ENCODE results near the gene HSD17B2.
"Not testable (repeated sequence)": the region's sequence is repeated elsewhere in the genome, so short reads cannot be mapped to it uniquely, and the experiment has no call there.

Gene HSD17B2, protein sequence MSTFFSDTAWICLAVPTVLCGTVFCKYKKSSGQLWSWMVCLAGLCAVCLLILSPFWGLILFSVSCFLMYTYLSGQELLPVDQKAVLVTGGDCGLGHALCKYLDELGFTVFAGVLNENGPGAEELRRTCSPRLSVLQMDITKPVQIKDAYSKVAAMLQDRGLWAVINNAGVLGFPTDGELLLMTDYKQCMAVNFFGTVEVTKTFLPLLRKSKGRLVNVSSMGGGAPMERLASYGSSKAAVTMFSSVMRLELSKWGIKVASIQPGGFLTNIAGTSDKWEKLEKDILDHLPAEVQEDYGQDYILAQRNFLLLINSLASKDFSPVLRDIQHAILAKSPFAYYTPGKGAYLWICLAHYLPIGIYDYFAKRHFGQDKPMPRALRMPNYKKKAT

DNA sequence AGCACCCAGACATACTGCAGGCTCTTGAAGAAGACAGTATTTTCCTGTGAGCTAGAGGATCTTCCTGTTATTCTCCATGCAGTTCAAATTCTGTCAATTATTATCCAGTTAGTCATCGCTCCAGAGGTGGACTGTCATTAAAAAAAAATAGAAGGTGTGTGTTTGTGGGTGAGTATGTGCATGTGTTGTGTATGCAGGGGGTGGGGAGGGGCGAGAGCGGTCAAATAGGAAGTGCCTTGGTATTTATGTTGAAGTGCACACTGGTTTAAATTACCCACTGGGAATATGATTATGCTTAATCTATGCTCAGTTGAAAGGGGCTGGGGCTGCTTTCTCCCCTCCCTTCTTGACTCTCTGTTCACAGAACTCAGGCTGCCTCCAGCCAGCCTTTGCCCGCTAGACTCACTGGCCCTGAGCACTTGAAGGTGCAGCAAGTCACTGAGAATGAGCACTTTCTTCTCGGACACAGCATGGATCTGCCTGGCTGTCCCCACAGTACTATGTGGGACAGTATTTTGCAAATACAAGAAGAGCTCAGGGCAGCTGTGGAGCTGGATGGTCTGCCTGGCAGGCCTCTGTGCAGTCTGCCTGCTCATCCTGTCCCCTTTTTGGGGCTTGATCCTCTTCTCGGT, at the start of gene HSD17B2:
Gene HSD17B2 (plus strand): TSS at position 273 of the 632 bp plus-strand sequence. CDS start 172 bp downstream, at position 445.
- no peak for DNase-seq

DNA sequence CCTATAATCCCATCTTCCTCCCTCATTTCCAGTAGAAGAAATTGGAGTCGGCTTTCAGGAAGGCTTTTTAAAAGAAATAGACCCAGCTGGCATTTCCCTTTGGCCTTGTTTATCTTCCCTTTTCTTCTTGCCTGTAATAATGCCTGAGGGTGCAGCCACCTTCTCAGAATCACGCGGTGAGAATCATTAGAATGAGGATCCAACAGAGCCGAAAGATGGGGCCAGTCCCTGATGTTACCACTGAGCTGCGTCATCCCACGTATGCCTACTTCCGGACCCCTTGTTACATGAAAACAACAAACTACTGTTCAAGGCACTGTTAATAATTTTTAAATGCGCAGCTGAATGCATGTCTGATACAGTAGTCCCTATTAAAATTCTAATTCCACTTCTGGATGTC, 47.9 kb upstream of the HSD17B2 start:
- no peak for DNase-seq

DNA sequence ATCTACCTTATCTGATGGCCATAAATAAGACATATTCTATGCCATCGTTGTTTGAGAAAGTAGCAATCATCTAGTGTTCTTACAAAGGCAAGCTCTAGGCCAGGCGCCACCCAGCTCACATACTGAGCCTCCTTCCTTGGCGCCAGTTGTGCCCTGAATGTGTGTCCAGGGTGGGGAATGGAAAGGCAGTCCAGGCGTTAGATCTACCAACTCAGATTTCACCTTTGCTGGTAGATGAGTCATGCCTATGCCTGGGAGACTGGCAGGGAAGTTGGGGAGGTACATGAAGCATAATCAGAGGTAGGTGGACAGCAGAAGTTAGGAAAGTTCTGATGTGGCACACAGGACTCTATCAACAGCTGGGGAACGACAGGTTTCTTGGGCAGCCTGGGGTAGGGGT, 47.3 kb upstream of the HSD17B2 start:
- DNase-seq, result no peak

DNA sequence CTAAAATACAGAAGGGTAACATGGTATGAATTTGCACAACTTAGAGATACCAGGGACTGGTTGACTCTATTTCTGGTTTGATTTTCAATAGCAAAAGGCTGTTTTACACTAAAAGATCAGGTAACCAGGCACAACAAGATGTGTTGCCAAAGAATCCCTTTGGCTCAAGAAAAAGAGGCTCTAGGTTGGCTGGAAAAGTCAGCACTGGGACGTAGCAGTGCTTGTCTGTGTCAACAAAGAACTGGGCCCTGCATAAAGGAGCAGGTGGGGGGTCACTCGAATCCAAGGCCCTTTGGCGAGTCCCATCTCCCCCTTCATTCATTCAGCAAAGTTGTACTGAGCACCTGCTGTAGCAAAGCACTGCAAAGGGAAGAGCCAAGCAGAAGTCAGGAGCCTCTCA, 42.2 kb upstream of the HSD17B2 start:
- no peak for DNase-seq

DNA sequence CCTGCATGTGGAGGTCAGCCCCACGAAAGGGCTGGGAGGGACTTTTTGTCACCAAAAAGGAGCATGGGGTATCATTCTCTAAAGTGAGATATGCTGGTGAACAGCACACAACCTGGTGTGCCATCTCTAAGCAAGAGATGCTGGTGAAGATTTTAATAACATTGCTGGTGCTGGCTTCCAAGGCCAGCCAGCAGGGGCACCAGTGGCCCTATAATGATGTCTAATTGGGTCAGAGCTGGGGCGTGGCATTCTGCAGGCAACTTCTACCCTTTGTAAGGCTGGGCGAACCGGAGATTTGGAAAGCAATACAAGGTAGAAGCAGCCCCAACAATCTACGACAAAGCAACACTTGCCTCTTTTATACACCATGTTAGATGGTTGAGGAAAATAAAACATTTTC, 40.6 kb upstream of the HSD17B2 start:
- no peak for DNase-seq

DNA sequence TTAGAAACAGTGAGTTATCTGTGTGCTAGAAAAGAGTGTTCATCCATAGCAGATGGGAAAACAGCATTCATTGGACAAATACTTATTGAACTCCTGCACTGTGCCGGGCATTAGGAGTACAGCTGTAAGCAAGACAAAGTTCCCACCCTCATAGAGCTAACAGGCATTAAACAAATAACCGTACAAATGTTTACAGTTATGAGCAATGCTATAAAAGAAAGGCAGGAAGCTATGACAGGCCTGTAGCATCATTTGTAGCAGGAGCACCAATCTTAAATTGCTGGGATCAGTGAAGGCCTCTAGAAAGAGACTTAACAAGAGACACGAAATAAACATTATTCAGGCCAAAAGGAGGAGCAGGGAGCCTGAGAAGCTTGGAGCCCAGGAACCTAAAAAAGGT, 39.4 kb upstream of the HSD17B2 start:
- no peak for DNase-seq

DNA sequence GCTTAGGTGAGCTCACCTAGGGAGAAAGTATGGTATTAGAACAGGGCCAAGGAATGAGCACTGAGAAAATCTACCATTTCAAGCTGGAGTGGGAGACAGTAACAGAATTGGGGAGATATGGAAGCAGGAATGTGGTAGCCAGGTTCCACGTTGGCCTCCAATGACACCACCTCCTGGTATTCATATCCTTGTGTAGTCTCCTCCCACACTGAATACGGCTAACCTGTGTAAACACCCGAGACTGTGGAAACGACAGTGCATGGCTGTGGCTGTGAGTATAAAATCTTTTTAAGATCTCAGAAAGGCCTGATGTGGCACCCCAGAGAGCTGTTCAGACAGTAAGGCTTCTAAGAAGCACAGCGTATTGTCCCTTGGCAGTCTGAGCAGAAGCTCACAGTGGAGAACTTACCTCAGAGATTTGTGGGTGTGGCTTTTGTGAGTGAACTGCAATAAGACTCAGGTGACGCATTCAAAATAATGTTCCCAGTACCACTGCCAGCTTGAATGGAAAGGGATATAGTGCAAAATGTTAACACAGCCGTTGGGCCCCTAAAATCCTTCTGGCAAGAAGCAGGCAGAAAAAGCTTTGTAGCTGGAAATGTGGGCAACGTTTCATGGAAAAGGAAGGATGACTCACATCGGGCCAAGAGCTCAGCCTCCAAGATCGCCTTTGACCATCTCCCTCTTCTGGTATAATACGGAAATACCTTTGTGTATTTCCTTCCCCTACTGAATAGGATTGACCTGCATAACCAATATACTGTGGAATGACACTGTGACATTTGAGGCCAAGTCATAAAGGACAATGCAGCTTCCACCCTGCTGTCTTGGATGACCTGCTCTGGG, 38.2 kb upstream of the HSD17B2 start:
- DNase-seq, result peak; percentile 70

DNA sequence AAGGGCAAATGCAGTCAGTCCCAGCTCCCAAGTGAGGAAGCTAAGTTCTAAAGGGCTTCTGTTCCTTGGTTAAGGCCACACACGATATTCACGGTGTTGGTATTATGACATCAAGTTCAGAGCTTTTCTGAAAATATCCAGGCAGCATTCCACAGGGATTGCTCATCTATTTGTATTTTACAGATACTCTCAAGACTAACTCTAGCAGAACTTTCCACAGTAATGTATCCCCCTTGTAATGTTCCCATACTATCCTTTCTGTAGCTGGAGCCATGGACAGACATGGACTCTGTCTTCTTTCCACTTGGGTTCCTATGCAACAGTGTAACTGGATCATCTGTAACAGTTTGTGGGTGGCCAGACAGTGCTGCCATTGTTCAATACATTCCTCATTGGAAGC, 37.3 kb upstream of the HSD17B2 start:
- DNase-seq, result peak; percentile 61

DNA sequence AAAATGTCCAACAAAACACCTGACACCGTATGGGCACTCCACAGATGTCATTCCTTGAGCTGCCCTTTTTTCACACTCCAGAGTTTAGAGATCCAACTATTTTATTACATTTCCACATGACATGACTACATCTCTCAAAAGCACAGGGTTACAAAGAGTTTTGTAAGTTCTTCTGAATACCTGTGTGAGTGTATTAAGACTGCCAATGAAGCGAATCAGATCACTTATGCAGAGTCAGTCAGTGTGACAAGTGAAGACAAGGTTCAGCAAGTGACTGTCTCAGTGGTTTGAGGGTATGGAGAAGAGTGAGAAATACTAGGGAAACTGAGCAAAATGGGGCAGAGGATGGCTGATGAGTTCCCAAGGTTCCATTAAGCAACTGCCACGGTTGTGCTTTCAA, 32.2 kb upstream of the HSD17B2 start:
- DNase-seq, result no peak

DNA sequence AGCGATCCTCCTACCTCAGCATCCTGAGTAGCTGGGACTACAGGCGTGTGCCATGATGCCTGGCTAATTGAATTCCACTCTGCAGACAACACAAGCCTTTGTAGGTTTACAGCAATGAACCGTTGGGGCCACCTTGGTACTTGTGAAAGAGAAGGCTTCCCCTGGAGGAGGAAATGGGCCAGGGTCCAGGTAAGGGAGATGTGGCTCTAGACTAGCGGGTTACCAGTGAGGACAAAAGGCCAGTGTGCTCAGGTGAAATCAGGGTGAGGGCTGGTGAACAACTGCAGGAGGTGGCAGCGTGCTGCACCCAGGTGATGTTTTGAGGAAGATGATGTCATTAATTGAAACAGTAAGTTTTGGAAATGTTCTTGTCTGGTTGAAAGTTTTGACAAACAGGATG, 30.5 kb upstream of the HSD17B2 start:
- no peak for DNase-seq

DNA sequence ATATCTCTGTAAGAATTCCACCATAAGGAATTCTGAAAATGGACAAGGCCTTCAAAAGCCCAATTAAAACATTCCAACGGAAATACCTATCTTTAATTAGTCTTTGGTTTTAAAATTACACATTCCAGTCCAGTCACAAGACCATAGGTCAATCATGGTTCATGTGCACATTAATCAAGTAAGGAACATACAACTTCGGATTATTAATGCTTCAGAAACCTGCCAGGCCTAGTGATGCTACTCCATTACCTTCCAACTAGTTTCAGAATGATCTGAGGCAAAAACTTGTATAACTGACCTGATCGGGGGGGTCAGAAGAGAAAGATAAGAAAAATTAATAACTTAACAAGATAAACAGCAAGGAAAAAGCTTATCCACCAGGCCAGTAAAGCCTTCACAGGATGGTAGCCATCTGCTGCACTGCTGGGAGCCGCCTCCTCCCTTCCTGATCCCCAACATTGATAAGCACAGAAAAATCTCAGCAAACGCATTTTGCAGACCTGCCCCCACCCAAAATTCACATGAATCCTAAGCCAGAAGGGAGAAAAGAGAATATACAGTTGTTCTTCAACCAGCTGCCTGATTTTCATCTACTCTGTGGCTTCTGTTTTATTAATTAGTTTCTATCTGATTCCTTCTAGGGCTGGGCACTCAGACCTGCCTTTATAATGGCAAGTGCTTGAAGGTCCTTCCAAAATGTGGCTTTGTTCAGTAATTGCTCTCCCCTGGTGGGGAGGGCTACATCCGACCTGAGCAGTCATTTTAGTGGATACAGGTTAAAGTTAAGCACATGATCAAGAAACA, 29.8 kb upstream of the HSD17B2 start:
- no peak for DNase-seq

DNA sequence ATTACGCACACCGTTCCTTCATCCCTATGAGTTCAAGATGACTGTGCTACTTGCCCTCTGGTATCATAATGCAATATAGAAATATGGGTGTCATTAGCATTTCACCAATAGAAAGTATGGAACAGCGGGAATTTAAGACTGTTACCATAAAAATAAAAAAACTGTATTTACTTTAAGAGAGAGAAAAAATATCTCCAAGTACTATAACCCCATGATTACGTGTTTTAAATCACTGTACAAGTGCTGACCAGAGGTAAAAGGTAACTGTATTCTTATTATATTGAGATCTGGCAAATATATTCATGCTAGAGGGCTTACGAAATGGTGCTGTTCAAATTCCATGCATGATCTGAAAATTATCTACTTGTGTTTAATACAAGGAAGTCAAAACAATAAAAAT, 29.0 kb upstream of the HSD17B2 start:
- no peak for DNase-seq

DNA sequence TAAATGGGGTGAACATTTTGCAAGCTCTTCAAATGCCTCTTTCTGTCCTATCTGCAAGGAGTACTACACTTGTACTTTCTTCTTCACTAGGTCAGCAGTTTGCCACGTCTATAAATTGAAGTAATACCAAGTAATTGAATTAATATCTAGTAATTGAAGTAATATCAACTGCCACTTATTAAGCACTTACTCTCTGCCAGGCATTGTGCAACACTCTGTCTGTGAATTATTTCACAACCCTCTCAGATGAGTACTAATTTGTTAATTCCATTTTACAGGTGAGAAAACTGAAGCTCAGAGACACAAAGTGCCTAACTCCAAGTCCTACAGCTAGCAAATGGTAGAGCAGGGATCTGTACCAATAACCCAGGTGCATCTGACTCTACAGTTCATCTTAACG, 27.9 kb upstream of the HSD17B2 start:
- no peak for DNase-seq

DNA sequence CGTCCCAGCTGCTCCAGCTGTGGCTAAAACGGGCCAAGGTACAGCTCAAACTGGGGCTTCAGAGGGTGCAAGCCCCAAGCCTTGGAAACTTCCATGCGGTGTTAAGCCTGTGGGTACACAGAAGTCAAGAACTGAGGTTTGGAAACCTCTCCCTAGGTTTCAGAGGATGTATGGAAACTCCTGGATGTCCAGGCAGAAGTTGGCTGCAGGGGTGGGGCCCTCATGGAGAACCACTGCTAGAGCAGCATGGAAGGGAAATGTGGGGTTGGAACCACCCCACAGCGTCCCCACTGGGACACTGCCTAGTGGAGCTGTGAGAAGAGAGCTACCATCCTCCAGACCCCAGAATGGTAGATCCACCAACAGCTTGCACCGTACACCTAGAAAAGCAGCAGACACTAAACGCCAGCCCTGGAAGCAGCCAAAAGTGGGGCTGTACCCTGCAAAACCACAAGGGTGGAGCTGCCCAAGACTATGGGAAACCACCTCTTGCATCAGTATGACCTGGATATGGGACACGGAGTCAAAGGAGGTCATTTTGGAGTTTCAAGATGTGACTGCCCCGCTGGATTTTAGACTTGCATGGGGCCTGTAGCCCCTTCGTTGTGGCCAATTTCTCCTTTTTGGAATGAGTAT, 26.0 kb upstream of the HSD17B2 start:
- DNase-seq, result no peak

DNA sequence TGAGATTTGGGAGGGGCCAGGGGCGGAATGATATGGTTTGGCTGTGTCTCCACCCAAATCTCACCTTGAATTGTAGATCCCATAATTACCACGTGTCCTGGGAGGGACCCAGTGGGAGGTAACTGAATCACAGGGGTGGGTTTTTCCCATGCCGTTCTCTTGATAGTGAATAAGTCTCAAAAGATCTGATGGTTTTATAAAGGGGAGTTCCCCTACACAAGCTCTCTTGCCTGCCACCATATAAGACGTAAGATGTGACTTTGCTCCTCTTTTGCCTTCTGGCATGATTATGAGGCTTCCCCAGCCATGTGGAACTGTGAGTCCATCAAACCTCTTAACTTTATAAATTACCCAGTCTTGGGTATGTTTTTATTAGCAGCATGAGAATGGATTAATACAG, 25.3 kb upstream of the HSD17B2 start:
- DNase-seq, result not testable (repeated sequence)

DNA sequence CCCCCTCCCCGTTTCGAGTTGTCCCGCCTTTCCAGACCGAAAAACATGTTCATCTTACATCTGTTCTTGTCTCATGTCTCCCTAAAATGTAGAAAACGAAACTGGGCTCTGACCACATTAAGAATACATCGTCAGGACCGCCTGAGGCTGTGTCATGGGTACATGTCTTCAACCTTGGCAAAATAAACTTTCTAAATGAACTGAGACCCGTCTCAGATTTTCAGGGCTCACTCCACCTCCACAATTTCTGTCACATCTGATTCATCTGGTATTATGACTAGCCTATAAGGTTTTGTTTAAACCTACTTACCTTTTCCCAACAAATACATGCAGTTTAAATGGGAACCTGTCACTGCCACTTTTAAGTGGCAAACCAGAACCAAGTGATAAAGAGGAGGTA, 24.4 kb upstream of the HSD17B2 start:
- DNase-seq, result no peak

DNA sequence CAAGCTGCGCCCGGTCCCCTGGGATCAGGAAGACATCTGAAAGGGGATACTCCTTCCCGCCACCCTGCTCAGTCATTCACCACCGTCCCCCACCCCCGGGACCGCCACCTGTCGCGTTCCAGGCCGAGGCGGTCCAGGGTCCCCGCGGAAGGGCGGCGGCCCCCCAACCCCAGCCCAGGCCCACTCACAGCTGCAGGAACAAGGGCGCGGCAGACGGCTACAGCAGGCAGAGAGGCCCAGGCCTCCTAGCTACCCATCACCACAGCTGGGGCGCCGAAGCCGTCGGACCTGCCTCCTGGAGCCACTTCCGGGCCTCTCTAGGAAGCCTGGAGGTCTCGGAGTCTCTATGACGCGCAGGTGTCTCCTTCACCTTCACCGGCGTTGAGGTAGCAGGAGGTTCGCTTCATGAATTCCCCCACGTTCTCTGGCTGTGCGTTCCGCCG, 23.8 kb upstream of the HSD17B2 start, which contains the start of gene SDR42E1:
Gene SDR42E1 (minus strand): TSS at position 272 of the 443 bp plus-strand sequence. CDS start 10,612 bp downstream, outside the sequence.
- DNase-seq, result no peak

DNA sequence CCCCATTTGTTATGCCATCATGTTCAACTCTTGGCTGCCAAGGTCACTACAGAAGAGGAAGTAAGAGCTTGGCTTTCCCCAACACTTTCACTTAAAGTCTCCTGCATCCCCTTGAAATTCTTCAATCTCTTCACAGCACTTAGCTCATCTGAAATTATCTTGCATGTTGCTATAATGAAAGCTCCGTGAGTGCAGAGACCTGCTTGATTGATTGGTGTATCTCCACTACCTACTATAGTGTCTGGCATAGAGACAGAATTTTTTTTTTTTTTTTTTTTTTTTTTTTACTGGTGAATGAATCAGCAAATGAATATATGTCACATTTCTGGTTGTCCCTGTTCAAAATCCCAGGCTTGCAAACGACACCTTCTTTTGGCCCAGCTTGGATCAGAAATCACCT, 21.9 kb upstream of the HSD17B2 start:
- DNase-seq, result no peak

DNA sequence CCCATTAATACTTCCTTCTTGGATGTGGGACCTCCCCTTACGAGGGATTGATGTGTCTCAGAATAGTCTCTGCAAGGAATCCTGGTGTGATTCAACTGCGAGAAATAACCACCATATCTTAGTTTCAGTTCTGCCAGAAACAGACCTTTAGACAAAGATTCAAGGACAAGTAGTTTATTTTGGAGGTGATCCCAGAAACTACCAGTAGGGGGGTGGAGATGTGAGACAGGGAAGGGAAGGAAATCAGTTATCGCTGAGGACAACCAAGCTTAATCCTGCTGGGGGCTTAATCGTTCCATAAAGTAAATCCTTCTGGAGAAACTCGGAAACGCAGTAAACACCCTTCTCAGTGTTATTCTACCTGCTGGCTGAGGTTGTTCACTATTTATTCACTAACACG, 18.8 kb upstream of the HSD17B2 start:
- no peak for DNase-seq

DNA sequence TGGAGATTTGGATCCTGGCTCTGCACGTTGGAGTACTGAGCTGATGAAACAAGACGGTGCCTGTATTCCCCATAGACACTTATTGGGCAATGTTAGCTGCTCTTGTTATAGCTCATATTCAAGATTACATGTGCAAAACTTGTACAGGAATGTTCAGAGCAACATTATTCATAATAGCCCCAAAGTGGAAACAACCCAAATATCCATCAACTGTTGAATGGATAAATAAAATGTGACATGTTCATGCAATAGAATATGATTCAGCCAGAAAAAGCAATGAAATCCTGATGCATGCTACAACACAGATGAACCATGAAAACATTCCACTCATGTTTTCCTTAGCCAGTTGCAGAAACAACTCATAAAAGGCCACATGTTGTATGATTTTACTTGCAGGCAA, 18.1 kb upstream of the HSD17B2 start:
- no peak for DNase-seq

DNA sequence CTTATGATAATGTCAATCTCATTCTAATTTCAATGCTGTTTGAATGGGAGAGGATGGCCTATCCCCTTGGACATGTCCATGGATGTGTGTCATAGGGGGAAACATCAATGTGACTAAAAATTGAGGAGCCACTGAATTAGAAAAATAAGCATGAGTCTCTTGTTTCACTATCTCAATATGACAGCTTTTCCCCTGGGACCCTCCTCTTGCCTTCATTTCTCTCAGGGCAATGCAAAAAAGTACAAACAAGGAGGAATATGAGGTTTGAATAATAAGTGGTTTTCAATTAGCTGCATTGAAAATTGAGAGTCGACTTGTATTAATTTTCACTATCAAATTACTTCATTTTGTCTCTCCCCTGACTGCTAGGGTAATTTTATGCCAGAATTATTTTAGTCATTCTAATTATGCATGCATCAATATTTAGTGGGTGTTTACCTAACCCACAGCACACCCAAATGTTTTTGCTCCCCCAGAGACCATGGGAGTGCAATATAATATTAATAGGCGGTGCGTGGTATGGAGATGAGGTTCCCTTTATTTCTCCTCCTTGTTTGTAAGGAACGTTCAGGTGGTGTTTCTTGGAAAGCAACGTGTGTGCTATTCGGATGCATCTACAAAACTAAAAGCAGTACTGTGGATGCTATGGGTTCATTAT, 17.0 kb upstream of the HSD17B2 start:
- DNase-seq, result no peak

DNA sequence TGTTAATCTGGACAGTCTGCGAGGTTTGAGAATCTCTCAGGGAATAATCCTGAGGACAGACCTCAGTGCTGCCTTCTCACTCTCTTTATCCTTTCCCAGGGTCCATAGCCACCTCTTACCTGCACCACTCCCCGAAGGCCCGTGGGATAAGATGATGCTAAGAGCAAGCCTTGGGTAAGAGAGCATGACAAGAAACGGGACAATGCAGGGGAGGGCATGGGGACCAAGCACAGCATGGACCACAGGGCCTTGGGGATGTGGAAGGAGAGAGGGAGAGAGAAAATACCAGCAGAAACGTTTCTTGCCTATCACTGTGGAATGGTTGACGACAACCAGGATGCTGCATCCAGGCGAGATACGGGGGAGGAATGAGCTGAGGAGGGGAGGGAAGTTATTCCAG, 15.5 kb upstream of the HSD17B2 start:
- no peak for DNase-seq
